Left ventricle myocardium superior (tissue), 1 donor: Measurements from ENCODE around the gene TMEM119. TPM values are rescaled to one million over a fixed set of nuclear protein-coding genes. Genes with fewer than 3 reads are reported as not detected.
"Not testable (repeated sequence)": the region's sequence is repeated elsewhere in the genome, so short reads cannot be mapped to it uniquely, and the experiment has no call there.

ENCODE experiments used
- ATAC-seq: fragments of 200-7000 bp; cut with Tn5 transposase; one replicate; pipeline ENCODE4 v1.9.1; 2020; ENCODE audit warnings: mild to moderate bottlenecking, moderate library complexity
- DNase-seq: peaks from one replicate; pipeline ENCODE4 v3.0.0-alpha.2; 2020
- intact Hi-C: fragments of 100-400 bp; cut with micrococcal nuclease; formaldehyde crosslinking; loops from one replicate; pipeline ENCODE4 v1.11.0; 2022
- total RNA-seq: library from RNA; stranded (reverse); fragmentation: NEBNext Ultra II Directional; extraction: Animal tissue kit (Norgen Biotek cat#: 25700); gene quantifications from one replicate; pipeline ENCODE4 v1.2.1, GENCODE V29; 2021
- donor health status: DM: no; HTN: yes; CAD: no; lungs with severe emphysema.

Gene TMEM119
- total RNA-seq, 1 donor from 2014 or later, result 1.4 TPM

GRCh38 chr12:108576660-108577234 is 21.1 kb downstream of the TMEM119 start:
- intact Hi-C loops, result no loop called here
- DNase-seq, result no peak
- ATAC-seq, result peak; percentile 62

GRCh38 chr12:108575199-108575912 is 22.5 kb downstream of the TMEM119 start:
- no peak for ATAC-seq
- intact Hi-C loops, result no loop called here
- no peak for DNase-seq

DNA sequence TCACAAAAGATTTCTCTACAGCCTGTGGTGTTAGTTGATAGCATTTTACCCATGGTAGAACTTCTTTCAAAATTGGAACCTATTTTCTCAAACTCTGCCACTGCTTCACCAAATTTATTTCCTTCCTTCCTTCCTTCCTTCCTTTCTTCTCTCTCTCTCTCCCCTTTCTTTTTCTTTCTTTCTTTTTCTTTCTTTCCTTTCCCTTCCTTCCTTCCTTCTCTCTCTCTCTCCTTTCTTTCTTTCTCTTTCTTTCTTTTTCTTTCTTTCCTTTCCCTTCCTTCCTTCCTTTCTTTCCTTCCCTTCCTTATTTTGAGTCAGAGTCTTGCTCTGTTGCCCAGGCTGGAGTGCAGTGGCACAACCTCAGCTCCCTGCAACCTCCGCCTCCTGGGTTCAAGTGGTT is 23.6 kb downstream of the TMEM119 start:
- ATAC-seq, intact Hi-C loops, DNase-seq: not testable (repeated sequence)

GRCh38 chr12:108573317-108573716 is 24.6 kb downstream of the TMEM119 start:
- no peak for ATAC-seq
- no peak for DNase-seq
- intact Hi-C loops, result no loop called here

DNA sequence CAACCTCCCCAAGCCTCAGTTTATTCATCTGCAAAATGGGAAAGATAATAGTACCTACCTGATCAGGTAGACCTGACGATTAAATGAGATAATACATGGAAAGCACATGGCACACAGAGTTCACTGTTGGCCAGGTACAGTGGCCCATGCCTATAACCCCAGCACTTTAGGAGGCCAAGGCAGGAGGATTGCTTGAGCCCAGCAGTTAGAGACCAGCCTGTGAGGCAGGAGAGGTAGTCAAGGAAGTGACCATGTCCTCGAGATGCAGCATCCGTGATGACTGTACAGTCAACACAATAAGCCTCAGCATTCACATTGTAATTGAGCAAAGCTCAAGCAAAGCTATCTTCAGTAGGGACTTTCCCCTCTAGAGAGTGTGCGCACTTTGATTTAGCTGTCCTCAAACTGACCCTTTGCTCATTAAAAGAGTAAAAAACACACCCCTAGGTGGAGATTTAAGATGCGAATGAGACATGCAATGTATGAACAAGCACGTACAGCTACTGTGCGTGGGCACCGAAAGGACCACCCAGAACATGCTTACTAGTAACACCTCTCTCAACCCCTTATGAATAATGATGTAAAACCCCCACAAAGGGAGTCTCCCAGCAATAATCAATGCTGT is 25.6 kb downstream of the TMEM119 start:
- DNase-seq (no peak), ATAC-seq (no peak)
- intact Hi-C loops, result no loop called here

- no peak for DNase-seq
- ATAC-seq, result no peak
- intact Hi-C loops, result no loop called here
These were observed 26.2 kb downstream of the TMEM119 start for GRCh38 chr12:108571609-108572165.

- DNase-seq (no peak), ATAC-seq (no peak)
- intact Hi-C loops, result no loop called here
These were observed 26.9 kb downstream of the TMEM119 start for GRCh38 chr12:108570743-108571608.

- intact Hi-C loops, result loop anchor here (10.0 kb wide), 1 partner anchor 386 kb away; no protein-coding TSS in a partner anchor
- DNase-seq, result no peak
- no peak for ATAC-seq
These were observed 29.3 kb downstream of the TMEM119 start for GRCh38 chr12:108568338-108569154.

DNA sequence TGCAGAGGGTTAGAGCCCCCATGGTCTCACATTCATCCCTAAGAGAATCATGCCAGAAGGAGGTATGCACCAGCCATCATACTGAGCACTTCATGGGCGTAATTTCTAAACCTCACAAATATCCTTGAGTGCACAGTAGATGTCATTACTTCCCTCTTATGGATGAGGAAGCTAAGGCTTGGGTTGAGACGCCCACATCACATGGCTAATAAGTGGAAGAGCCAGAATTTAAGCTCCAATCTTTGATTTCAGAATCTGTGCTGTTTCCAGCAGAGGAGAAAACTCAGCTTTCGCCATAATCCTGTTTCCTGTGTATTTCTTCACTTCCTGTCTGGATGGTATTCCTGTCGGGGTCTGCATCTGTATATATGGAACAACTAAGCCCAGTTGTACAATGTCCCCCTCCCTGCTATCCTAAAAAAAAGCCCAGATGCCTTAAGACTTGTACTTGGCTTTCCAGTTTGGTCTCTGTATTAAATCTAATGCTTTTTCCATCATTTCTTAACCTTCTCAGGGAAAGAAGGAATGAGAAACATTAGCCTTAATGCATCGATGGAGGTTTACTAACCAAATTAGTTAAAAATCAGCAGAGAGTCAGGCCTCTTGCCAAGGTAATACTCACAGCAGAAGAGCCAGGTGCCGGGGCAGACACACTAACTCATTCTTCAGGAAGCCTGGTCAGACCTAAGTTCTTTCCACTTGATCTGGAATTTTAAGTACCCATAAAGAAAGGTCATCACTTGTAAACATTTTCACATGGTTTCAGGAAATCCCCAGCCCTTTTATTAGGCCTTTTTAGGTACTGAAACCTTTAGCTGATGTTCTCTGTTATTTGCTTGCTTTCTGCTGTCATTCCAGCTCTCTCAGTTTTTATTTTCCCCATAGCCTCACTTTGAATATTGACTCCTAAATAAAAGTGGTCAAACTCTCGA is 30.2 kb downstream of the TMEM119 start:
- ATAC-seq (no peak), DNase-seq (no peak)
- intact Hi-C loops, result loop anchor here (10.0 kb wide), 1 partner anchor 387 kb away; no protein-coding TSS in a partner anchor

GRCh38 chr12:108566452-108566851 is 31.4 kb downstream of the TMEM119 start:
- intact Hi-C loops, result loop anchor here (10.0 kb wide), 1 partner anchor 388 kb away; no protein-coding TSS in a partner anchor
- no peak for ATAC-seq

GRCh38 chr12:108565976-108566375 is 31.9 kb downstream of the TMEM119 start:
- intact Hi-C loops, result loop anchor here (10.0 kb wide), 1 partner anchor 389 kb away; no protein-coding TSS in a partner anchor
- ATAC-seq (peak; percentile 11), DNase-seq (peak; percentile 87)

More at GRCh38 chr12:108566452-108566851, 31.4 kb downstream of the TMEM119 start:
- DNase-seq, result no peak

DNA sequence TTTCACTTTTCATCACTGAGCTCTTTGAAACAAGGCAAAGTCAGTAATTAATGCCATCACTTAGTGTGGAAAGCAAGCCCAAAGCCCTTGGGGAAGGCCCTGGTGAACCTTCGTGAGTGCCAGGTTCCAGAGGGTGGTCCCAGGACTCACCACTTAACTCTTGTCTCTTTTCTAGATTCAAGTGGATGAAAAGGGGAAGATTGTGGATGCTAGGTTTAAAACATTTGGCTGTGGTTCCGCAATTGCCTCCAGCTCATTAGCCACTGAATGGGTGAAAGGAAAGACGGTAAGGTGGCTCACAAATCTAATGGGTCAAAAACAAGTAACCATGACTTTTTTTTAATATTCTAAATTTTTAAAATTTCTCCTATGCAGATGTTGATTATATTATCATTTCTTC is 32.7 kb downstream of the TMEM119 start:
- no peak for ATAC-seq
- DNase-seq, result no peak
- intact Hi-C loops, result loop anchor here (10.0 kb wide), 1 partner anchor 390 kb away; no protein-coding TSS in a partner anchor

DNA sequence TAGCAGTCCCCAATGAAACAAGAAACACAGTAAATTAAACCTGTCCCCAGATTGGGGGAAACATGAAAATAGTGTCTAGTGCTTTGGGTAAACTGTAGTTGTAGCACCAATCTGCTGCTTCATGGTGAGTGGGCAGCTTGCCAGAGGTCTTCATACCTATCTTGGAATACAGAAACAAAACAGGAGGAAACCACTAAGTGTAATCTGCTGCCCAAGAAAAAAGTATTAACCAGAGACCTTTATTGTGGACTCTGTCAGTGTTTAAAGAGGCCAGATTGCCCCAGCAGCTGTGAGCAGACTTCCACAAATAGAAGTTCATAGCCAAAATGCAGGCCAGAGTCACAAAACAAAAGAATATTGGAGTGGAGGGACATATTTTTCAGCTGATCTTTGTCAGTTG is 33.2 kb downstream of the TMEM119 start:
- intact Hi-C loops, result loop anchor here (5.0 to 10.0 kb wide), 2 partner anchors 53 to 390 kb away; no protein-coding TSS in a partner anchor
- DNase-seq (peak; percentile 38), ATAC-seq (no peak)

- no peak for ATAC-seq
- DNase-seq, result no peak
- intact Hi-C loops, result loop anchor here (5.0 to 10.0 kb wide), 2 partner anchors 54 to 391 kb away; no protein-coding TSS in a partner anchor
These were observed 34.1 kb downstream of the TMEM119 start for GRCh38 chr12:108563804-108564151.

DNA sequence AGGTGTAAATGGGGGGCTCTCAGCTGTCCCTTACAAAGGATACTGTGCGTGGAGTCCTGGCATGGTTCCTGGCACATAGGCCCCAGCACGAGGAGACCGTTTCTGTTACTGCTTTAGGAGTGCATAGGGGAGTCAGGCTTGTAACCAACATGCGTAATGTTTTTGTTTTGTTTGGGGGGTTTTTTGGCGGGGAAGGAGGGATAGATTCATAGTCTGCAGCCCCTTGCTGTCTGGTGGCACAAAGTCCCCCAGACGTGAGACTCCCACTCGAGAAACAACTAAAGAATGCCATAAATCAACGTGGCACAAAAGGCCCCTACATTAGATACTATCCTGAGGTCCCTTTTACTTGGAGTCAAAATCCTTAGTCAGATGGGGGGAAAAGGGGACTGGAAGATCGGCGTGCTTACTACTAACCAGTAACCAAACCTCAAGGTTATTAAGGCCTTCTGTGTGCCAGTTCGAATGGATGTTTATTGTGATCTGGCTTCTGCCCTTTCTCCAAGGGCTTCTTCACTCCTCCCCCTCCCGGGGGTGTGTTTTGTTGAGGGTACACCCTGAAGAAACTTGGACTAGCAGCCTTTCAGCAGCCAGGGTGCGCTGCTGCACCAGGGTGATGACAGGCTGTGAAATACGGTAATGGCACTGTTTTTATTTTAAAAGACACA is 34.6 kb downstream of the TMEM119 start:
- peak; percentile 87 for DNase-seq
- intact Hi-C loops, result loop anchor here (5.0 to 10.0 kb wide), 2 partner anchors 54 to 392 kb away; no protein-coding TSS in a partner anchor
- peak; percentile 59 for ATAC-seq
